A673 (cell line): ENCODE results near the gene GARNL3.

Experiments
- CTCF ChIP-seq: fragments of 300-800, 200-600 bp; sonication (generic); conservative IDR thresholded peaks from 2 replicates; pipeline ENCODE4 v1.5.1; 2017; ENCODE audit warnings: low read depth, mild to moderate bottlenecking, antibody characterized with exemption, low read length, moderate library complexity, mixed read lengths
- EZH2 ChIP-seq: fragments of 200-600 bp; sonication (generic); IDR thresholded peaks from 2 replicates; pipeline ENCODE4 v1.6.1; 2017; ENCODE audit warnings: borderline replicate concordance, low read depth, mild to moderate bottlenecking, mixed read lengths, antibody characterized with exemption, low read length; ENCODE audit not compliant: poor library complexity, severe bottlenecking

- no peak for TF ChIP-seq CTCF
- TF ChIP-seq EZH2, result no peak
These were observed 158.9 kb downstream of the GARNL3 start for GRCh38 chr9:127423476-127423933.
